H1 (cell line): Measurements from ENCODE around the gene PITPNC1. TPM values are rescaled to one million over a fixed set of nuclear protein-coding genes. Genes with fewer than 3 reads are reported as not detected.

Experiments used
- CTCF ChIA-PET: fragments of 300-600 bp; sonication (Branson Sonifier 250); formaldehyde crosslinking; loops from one replicate; lab custom pipeline; 2021; ENCODE audit not compliant: partially characterized antibody; lab: Charles Lee
- POLR2A ChIA-PET: fragments of 300-600 bp; sonication (Branson Sonifier 250); formaldehyde crosslinking; loops from one replicate; lab custom pipeline; 2021; ENCODE audit warnings: inconsistent platforms; ENCODE audit not compliant: partially characterized antibody; lab: Charles Lee
- DNase-seq, 2 experiments: peaks; one replicate each; pipeline versions ENCODE4 v3.0.0 to v3.0.0-alpha.2; 2010 to 2022; ENCODE audit warnings: low spot score in 2 of 2, low read depth in 1 of 2, mixed read lengths in 1 of 2
- FAIRE-seq: peaks from 2 replicates; lab custom pipeline; 2011; peaks lifted over from hg19 to GRCh38; lab: Jason Lieb, UNC
- H2AFZ ChIP-seq: 2 replicates; pipeline ENCODE4 v1.8.1; 2012; ENCODE audit warnings: low read length, inconsistent platforms
- H2AK5ac ChIP-seq: 2 replicates; pipeline ENCODE4 v1.6.1; 2013; ENCODE audit warnings: low read depth, low read length
- H2BK120ac ChIP-seq: replicated peaks from 2 replicates; pipeline ENCODE3; 2013; ENCODE audit warnings: low read depth, low read length, inconsistent platforms
- H2BK12ac ChIP-seq: 2 replicates; pipeline ENCODE4 v1.6.1; 2013; ENCODE audit warnings: low read depth, low read length
- H2BK15ac ChIP-seq: 2 replicates; pipeline ENCODE4 v1.6.1; 2013; ENCODE audit warnings: low read length
- H2BK20ac ChIP-seq: 2 replicates; pipeline ENCODE4 v1.6.1; 2013; ENCODE audit warnings: low read length
- H2BK5ac ChIP-seq: 2 replicates; pipeline ENCODE4 v1.6.1; 2013; ENCODE audit warnings: low read depth, low read length
- H3K14ac ChIP-seq: 2 replicates; pipeline ENCODE4 v1.6.1; 2013; ENCODE audit warnings: inconsistent platforms; ENCODE audit not compliant: insufficient read length
- H3K18ac ChIP-seq: 2 replicates; pipeline ENCODE4 v1.6.1; 2013; ENCODE audit warnings: low read length; ENCODE audit errors: extremely low read depth
- H3K23ac ChIP-seq: 2 replicates; pipeline ENCODE4 v1.6.1; 2013; ENCODE audit warnings: inconsistent platforms; ENCODE audit not compliant: insufficient read length
- H3K23me2 ChIP-seq: 2 replicates; pipeline ENCODE4 v1.6.1; 2013; ENCODE audit warnings: low read depth, low read length
- H3K27ac ChIP-seq: 2 replicates; pipeline ENCODE4 v1.6.1; 2011; ENCODE audit warnings: low read depth, low read length, inconsistent platforms
- H3K27me3 ChIP-seq, 4 experiments: replicated peaks in 1 of 4; 1 replicate in 1 of 4; 2 replicates in 3 of 4; pipeline versions ENCODE4 v1.6.1 to v1.8.1; 2011 to 2013; ENCODE audit warnings: low read length in 3 of 4, mild to moderate bottlenecking in 3 of 4, inconsistent platforms in 2 of 4, mixed read lengths in 2 of 4, moderate library complexity in 1 of 4; ENCODE audit not compliant: control insufficient read depth in 3 of 4, insufficient read depth in 3 of 4; ENCODE audit errors: extremely low read depth in 1 of 4
- H3K36me3 ChIP-seq, 4 experiments: 2 replicates each; pipeline versions ENCODE4 v1.6.1 to v1.8.1; 2011 to 2013; ENCODE audit warnings: mild to moderate bottlenecking in 4 of 4, low read length in 3 of 4, moderate library complexity in 2 of 4, control low read depth in 1 of 4, inconsistent platforms in 1 of 4; ENCODE audit not compliant: insufficient read depth in 4 of 4, control insufficient read depth in 2 of 4
- H3K4ac ChIP-seq: replicated peaks from 2 replicates; pipeline ENCODE3; 2013; ENCODE audit warnings: low read length, low read depth, mixed read lengths, inconsistent platforms; ENCODE audit not compliant: insufficient read length
- H3K4me1 ChIP-seq, 4 experiments: replicated peaks in 1 of 4; 1 replicate in 1 of 4; 2 replicates in 3 of 4; pipeline versions ENCODE4 v1.6.1 to v1.8.1; 2011 to 2013; ENCODE audit warnings: low read length in 3 of 4, inconsistent platforms in 2 of 4, mixed read lengths in 1 of 4; ENCODE audit not compliant: insufficient read depth in 4 of 4, control insufficient read depth in 3 of 4
- H3K4me2 ChIP-seq, 2 experiments: 2 replicates each; pipeline versions ENCODE4 v1.6.1 to v1.8.1; 2011 to 2013; ENCODE audit warnings: low read depth in 2 of 2, low read length in 2 of 2, control low read depth in 1 of 2, inconsistent platforms in 1 of 2, mild to moderate bottlenecking in 1 of 2; ENCODE audit not compliant: insufficient read depth in 1 of 2
- H3K4me3 ChIP-seq, 4 experiments: fragments of 200-600, 300-600 bp in 1 of 4; sonication (generic), shearing (Covaris generic), sonication (Bioruptor Twin) in 1 of 4; 2 replicates each; pipeline versions ENCODE4 v1.5.1 to v1.8.1; 2011 to 2016; ENCODE audit warnings: low read length in 4 of 4, low read depth in 3 of 4, control low read depth in 2 of 4, inconsistent platforms in 2 of 4, mild to moderate bottlenecking in 2 of 4, mixed read lengths in 1 of 4, moderate library complexity in 1 of 4; ENCODE audit not compliant: insufficient read depth in 2 of 4; ENCODE audit errors: extremely low read depth in 1 of 4
- H3K56ac ChIP-seq: replicated peaks from 2 replicates; pipeline ENCODE3; 2013; ENCODE audit warnings: low read depth, mild to moderate bottlenecking, mixed read lengths, low read length, inconsistent platforms; ENCODE audit not compliant: insufficient read length
- H3K79me1 ChIP-seq: 2 replicates; pipeline ENCODE4 v1.6.1; 2013; ENCODE audit warnings: low read depth, low read length, control low read depth
- H3K79me2 ChIP-seq, 2 experiments: 2 replicates each; pipeline versions ENCODE4 v1.6.1 to v1.8.1; 2012 to 2013; ENCODE audit warnings: low read length in 2 of 2, mild to moderate bottlenecking in 2 of 2, inconsistent platforms in 1 of 2; ENCODE audit not compliant: insufficient read depth in 2 of 2, control insufficient read depth in 1 of 2
- H3K9ac ChIP-seq, 4 experiments: replicated peaks in 1 of 4; 1 replicate in 1 of 4; 2 replicates in 3 of 4; pipeline versions ENCODE4 v1.6.1 to v1.8.1; 2011 to 2013; ENCODE audit warnings: low read depth in 3 of 4, low read length in 3 of 4, control low read depth in 2 of 4, mild to moderate bottlenecking in 2 of 4, moderate library complexity in 2 of 4, inconsistent platforms in 1 of 4; ENCODE audit errors: extremely low read depth in 1 of 4
- H3K9me3 ChIP-seq, 2 experiments: 2 replicates each; pipeline versions ENCODE4 v1.6.1 to v1.8.1; 2012 to 2013; ENCODE audit warnings: mild to moderate bottlenecking in 2 of 2, moderate library complexity in 2 of 2, control low read depth in 1 of 2, inconsistent platforms in 1 of 2, low read depth in 1 of 2, low read length in 1 of 2, mixed read lengths in 1 of 2; ENCODE audit not compliant: insufficient read depth in 2 of 2
- H4K20me1 ChIP-seq, 2 experiments: replicated peaks in 1 of 2; 2 replicates each; pipeline versions ENCODE3 to v1.8.1; 2011 to 2013; ENCODE audit warnings: inconsistent platforms in 2 of 2, low read length in 2 of 2, mild to moderate bottlenecking in 1 of 2; ENCODE audit not compliant: insufficient read depth in 2 of 2, control insufficient read depth in 1 of 2
- H4K5ac ChIP-seq: 2 replicates; pipeline ENCODE4 v1.6.1; 2013; ENCODE audit warnings: low read length, low read depth, mixed read lengths, inconsistent platforms; ENCODE audit not compliant: insufficient read length
- H4K8ac ChIP-seq: 2 replicates; pipeline ENCODE4 v1.8.0; 2013; ENCODE audit warnings: mild to moderate bottlenecking, moderate library complexity, low read length, inconsistent platforms; ENCODE audit not compliant: insufficient read depth; ENCODE audit errors: extremely low read depth
- H4K91ac ChIP-seq: replicated peaks from 2 replicates; pipeline ENCODE3; 2013; ENCODE audit warnings: low read length, mixed read lengths, inconsistent platforms; ENCODE audit not compliant: insufficient read length
- HDAC2 ChIP-seq, 2 experiments: fragments of 300-600 bp in 1 of 2; sonication (generic) in 1 of 2; IDR thresholded peaks; 2 replicates each; pipeline ENCODE4 v1.6.1; 2011 to 2012; ENCODE audit warnings: low read depth in 2 of 2, low read length in 2 of 2, mild to moderate bottlenecking in 2 of 2, moderate library complexity in 2 of 2, borderline replicate concordance in 1 of 2, inconsistent platforms in 1 of 2
- KDM1A ChIP-seq: fragments of 200-600, 300-600 bp; sonication (generic); IDR thresholded peaks from 2 replicates; pipeline ENCODE4 v1.7.1; 2016; ENCODE audit warnings: mild to moderate bottlenecking, low read length, borderline replicate concordance
- NANOG ChIP-seq: IDR thresholded peaks from 2 replicates; pipeline ENCODE4 v1.6.1; 2011; ENCODE audit warnings: low read length, low read depth, mild to moderate bottlenecking, inconsistent platforms; ENCODE audit not compliant: insufficient read depth, poor library complexity, severe bottlenecking
- SIX5 ChIP-seq: IDR thresholded peaks from 2 replicates; pipeline ENCODE4 v1.6.1; 2011; ENCODE audit warnings: mild to moderate bottlenecking, low read depth, low read length
- SP1 ChIP-seq: IDR thresholded peaks from 2 replicates; pipeline ENCODE4 v1.6.1; 2011; ENCODE audit warnings: low read depth, low read length
- YY1 ChIP-seq: IDR thresholded peaks from 2 replicates; pipeline ENCODE4 v1.6.1; 2011; ENCODE audit warnings: low read depth, mild to moderate bottlenecking, low read length
- WGBS, 2 experiments: shearing (Covaris generic) in 1 of 2; methylation state at CpG; one replicate each; pipeline versions ENCODE4 v1.1.6 to v1.1.7; 2013 to 2015; ENCODE audit warnings: low lambda C conversion rate in 2 of 2, mixed read lengths in 2 of 2, inconsistent platforms in 1 of 2, low coverage in 1 of 2, missing lambda C conversion rate in 1 of 2; ENCODE audit not compliant: insufficient replicate concordance in 2 of 2, insufficient coverage in 1 of 2, insufficient read length in 1 of 2; ENCODE audit errors: extremely low coverage in 1 of 2, missing lambda C conversion rate in 1 of 2; 5-methylcytosine and 5-hydroxymethylcytosine counted together
- polyA plus RNA-seq, 7 experiments: library from polyadenylated mRNA; depleted of rRNA in 3 of 7; stranded (reverse) in 5 of 7; unstranded in 2 of 7; fragments of >200 nt in 5 of 7; fragments of 200-250 nt in 2 of 7; gene quantifications; 1 replicate in 5 of 7; 2 replicates in 1 of 7; 4 replicates in 1 of 7; pipeline versions ENCODE4 v1.2.1 to v1.2.3, GENCODE V29; 2011 to 2013; ENCODE audit warnings: missing spikeins in 2 of 7, mixed read lengths in 2 of 7
- total RNA-seq: library from RNA; stranded (reverse); fragmentation: NEBNext Ultra II Directional; extraction: Animal tissue kit (Norgen Biotek cat#: 25700); gene quantifications from 2 replicates; pipeline ENCODE4 v1.2.1, GENCODE V29; 2021

The PITPNC1 gene
- total and polyA plus RNA-seq, 2 of the 8 experiments (the other 6 are each of a cell fraction or from before 2014, with no cell fraction given), result 17.6 to 54.7 TPM

GRCh38 chr17:67700725-67701119, 323.6 kb downstream of the PITPNC1 start:
- no peak for FAIRE-seq
- Histone ChIP-seq H3K4me2 (no peak overlapping the region), H3K4me3 (no peak overlapping the region), H3K56ac (no peak overlapping the region), H4K5ac (no peak overlapping the region), H3K79me2 (no peaks in the 10 kb centered on the region), H3K14ac (no peak overlapping the region), H3K27ac (no peak overlapping the region), H3K4me1 (no peaks in the 10 kb centered on the region; a peak in 1 of 7 replicates), H3K4ac (no peak overlapping the region), H2AFZ (no peak overlapping the region), H4K20me1 (no peaks in the 10 kb centered on the region), H3K23ac (no peak overlapping the region), H2BK120ac (no peak overlapping the region), H3K9ac (no peak overlapping the region), H3K9me3 (no peaks in the 10 kb centered on the region; a peak in 1 of 4 replicates), H3K18ac (no peak overlapping the region), H3K36me3 (no peaks in the 10 kb centered on the region), H2BK12ac (no peak overlapping the region), H2BK20ac (no peak overlapping the region), H4K91ac (no peak overlapping the region), H4K8ac (no peak overlapping the region), H2AK5ac (no peak overlapping the region), H3K27me3 (no peaks in the 10 kb centered on the region), H3K79me1 (no peaks in the 10 kb centered on the region), H3K23me2 (no peaks in the 10 kb centered on the region), H2BK5ac (no peak overlapping the region), H2BK15ac (no peak overlapping the region)
- no peak for TF ChIP-seq YY1
- TF ChIP-seq NANOG, result no peak
- peak in 1 of 2 experiments; percentile 46; a peak in 1 of 4 replicates for TF ChIP-seq HDAC2 (IDR thresholded peaks at IDR 0.05; ENCODE audit: borderline replicate concordance in 1 of 2, low read depth in 2 of 2, low read length in 2 of 2)
- no peak for TF ChIP-seq SIX5
- TF ChIP-seq KDM1A, result peak; percentile 74; the same call in 1 of the 2 replicates
- no peak for TF ChIP-seq SP1
- POLR2A ChIA-PET, result interaction anchor here (1.5 kb wide), 1 partner anchor 10 kb away, joined by 4 read pairs; no protein-coding TSS in a partner anchor
- CTCF ChIA-PET, result interaction anchor here (0.9 to 4.4 kb wide), 3 partner anchors 7 to 325 kb away, joined by 3 to 29 read pairs (median 3); no protein-coding TSS in a partner anchor
- DNase-seq, result no peak
- WGBS, 2 experiments, result 88% methylated on average over 1 of the region's 1 CpG; no CpG with 5 or more reads in 1 of the 2 experiments
